ENCODE measurements around the gene ZFAND5. TPM values are rescaled to one million over a fixed set of nuclear protein-coding genes. Genes with fewer than 3 reads are reported as not detected.

ZFAND5 gene
- total and polyA plus RNA-seq, 2 donors from 2014 or later: 88.8 to 218 TPM

- H3K36me3 ChIP-seq (ENCODE audit: control insufficient read depth in 2 of 3, insufficient read depth in 3 of 3, low read length in 3 of 3): no peaks in the 10 kb centered on the region
- FAIRE-seq (no peak), DNase-seq (no peak)
Observed at GRCh38 chr9:72377041-72377440, 12.0 kb upstream of the ZFAND5 start.

GRCh38 chr9:72371151-72371550, 6.1 kb upstream of the ZFAND5 start:
- intact Hi-C loops (cut with DNase I): no loop called here
- no peak for DNase-seq
- Histone ChIP-seq H3K27me3 (ENCODE audit: control insufficient read depth, insufficient read depth, low read length) (no peaks in the 10 kb centered on the region), H3K27ac (ENCODE audit: low read depth in 2 of 2, low read length in 2 of 2) (no peak overlapping the region), H3K9me3 (ENCODE audit: control insufficient read depth in 2 of 3, insufficient read depth in 1 of 3, low read length in 3 of 3) (no peaks in the 10 kb centered on the region), H3K36me3 (ENCODE audit: control insufficient read depth in 2 of 3, insufficient read depth in 3 of 3, low read length in 3 of 3) (no peaks in the 10 kb centered on the region), H3K4me3 (ENCODE audit: low read length in 3 of 3) (no peak overlapping the region), H3K4me1 (ENCODE audit: control insufficient read depth in 2 of 3, insufficient read depth in 2 of 3, low read depth in 1 of 3, low read length in 3 of 3) (no peaks in the 10 kb centered on the region), H3K9ac (ENCODE audit: low read length in 3 of 3) (no peak overlapping the region)
- no peak for TF ChIP-seq CTCF (IDR thresholded peaks at IDR 0.05; ENCODE audit: borderline replicate concordance, extremely low read depth, insufficient read depth)
- no peak for FAIRE-seq

More at GRCh38 chr9:72377041-72377440, 12.0 kb upstream of the ZFAND5 start:
- TF ChIP-seq CTCF (IDR thresholded peaks at IDR 0.05; ENCODE audit: borderline replicate concordance, extremely low read depth, insufficient read depth): no peak
- no peak overlapping the region for H3K4me3 ChIP-seq (ENCODE audit: low read length in 3 of 3)
- no peak overlapping the region for H3K9ac ChIP-seq (ENCODE audit: low read length in 3 of 3)
- no peak overlapping the region for H3K27ac ChIP-seq (ENCODE audit: low read depth in 2 of 2, low read length in 2 of 2)
- H3K4me1 ChIP-seq (ENCODE audit: control insufficient read depth in 2 of 3, insufficient read depth in 2 of 3, low read depth in 1 of 3, low read length in 3 of 3): no peaks in the 10 kb centered on the region
- H3K27me3 ChIP-seq (ENCODE audit: control insufficient read depth, insufficient read depth, low read length): no peaks in the 10 kb centered on the region
- intact Hi-C loops (cut with DNase I): no loop called here
- H3K9me3 ChIP-seq (ENCODE audit: control insufficient read depth in 2 of 3, insufficient read depth in 1 of 3, low read length in 3 of 3): no peaks in the 10 kb centered on the region

GRCh38 chr9:72365525-72366256, 683 bp upstream of the ZFAND5 start:
- TF ChIP-seq CTCF (IDR thresholded peaks at IDR 0.05; ENCODE audit: borderline replicate concordance, extremely low read depth, insufficient read depth): no peak
- DNase-seq (peak; percentile 74 to 96 (median 88)), FAIRE-seq (no peak)
- Histone ChIP-seq H3K4me3 (ENCODE audit: low read length in 3 of 3) (peak overlapping the region; percentile 73 to 86 (median 75)), H3K4me1 (ENCODE audit: control insufficient read depth in 2 of 3, insufficient read depth in 2 of 3, low read depth in 1 of 3, low read length in 3 of 3) (peaks cover 0 to 5% (median 3%) of the 10 kb centered on the region in 3 donors), H3K27me3 (ENCODE audit: control insufficient read depth, insufficient read depth, low read length) (no peaks in the 10 kb centered on the region), H3K27ac (ENCODE audit: low read depth in 2 of 2, low read length in 2 of 2) (peak overlapping the region; percentile 100), H3K36me3 (ENCODE audit: control insufficient read depth in 2 of 3, insufficient read depth in 3 of 3, low read length in 3 of 3) (peaks cover 0 to 3% (median 0%) of the 10 kb centered on the region in 3 donors), H3K9ac (ENCODE audit: low read length in 3 of 3) (peak overlapping the region; percentile 64 to 100 (median 77)), H3K9me3 (ENCODE audit: control insufficient read depth in 2 of 3, insufficient read depth in 1 of 3, low read length in 3 of 3) (no peaks in the 10 kb centered on the region)
- intact Hi-C loops (cut with DNase I): no loop called here
